ENCODE results near the gene SRGAP3.

GRCh38 chr3:9117220-9117619 lies 132.2 kb downstream of the SRGAP3 start:
- TF ChIP-seq CTCF (IDR thresholded peaks at IDR 0.05): no peak
- TF ChIP-seq POLR2A (IDR thresholded peaks at IDR 0.05): no peak
